Measurements from ENCODE around the gene TRAT1. TPM values are rescaled to one million over a fixed set of nuclear protein-coding genes. Genes with fewer than 3 reads are reported as not detected.

TRAT1 gene
- total RNA-seq, 1 donor from 2014 or later = 1.1 TPM

DNA sequence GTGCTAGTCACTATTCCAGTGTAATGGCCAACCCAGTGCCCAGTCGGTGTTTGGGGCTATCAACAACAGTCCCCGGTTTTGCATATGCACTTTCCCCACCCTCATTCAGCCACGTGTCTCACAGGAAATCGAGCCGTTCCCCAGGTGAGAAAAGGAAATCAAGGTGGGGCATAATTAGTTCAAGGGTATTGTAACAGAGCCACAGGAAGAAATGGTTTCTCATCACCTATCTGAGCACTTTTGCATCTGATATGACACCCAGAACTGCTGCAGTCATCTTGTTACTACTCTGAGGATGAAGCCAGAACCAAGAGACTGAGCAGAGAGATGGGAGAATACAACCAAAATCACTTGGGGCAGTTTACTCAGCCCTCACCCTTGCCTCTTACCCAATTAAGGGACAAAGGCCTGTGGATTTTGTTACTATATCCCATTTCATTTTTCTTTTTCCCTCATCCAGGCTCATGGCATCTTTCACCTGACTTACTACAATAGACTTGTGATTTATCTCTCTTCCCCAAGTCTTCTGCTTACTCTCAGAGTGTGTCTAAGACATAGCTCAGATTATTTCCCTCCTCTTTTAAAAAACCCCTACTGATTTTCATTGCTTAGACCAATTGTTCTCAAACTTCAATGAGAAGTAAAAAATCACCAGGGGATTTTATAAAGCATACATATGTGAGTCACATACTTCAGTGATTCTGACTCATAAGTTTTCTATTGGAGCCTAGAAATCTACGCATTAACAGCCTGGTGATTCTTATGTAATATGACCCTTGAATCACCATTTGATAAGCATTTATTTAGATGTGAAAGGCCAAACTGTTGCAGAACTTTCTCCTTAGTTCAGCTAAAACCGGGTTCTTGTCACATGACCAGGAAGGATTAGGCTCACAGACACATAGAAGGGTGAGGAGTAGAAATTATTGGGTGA, 40.5 kb downstream of the TRAT1 start:
- H3K9me3 ChIP-seq = no peaks in the 10 kb centered on the region
- H3K36me3 ChIP-seq = no peaks in the 10 kb centered on the region
- DNase-seq = no peak
- H3K27me3 ChIP-seq = no peaks in the 10 kb centered on the region
- TF ChIP-seq, protein P1, sequence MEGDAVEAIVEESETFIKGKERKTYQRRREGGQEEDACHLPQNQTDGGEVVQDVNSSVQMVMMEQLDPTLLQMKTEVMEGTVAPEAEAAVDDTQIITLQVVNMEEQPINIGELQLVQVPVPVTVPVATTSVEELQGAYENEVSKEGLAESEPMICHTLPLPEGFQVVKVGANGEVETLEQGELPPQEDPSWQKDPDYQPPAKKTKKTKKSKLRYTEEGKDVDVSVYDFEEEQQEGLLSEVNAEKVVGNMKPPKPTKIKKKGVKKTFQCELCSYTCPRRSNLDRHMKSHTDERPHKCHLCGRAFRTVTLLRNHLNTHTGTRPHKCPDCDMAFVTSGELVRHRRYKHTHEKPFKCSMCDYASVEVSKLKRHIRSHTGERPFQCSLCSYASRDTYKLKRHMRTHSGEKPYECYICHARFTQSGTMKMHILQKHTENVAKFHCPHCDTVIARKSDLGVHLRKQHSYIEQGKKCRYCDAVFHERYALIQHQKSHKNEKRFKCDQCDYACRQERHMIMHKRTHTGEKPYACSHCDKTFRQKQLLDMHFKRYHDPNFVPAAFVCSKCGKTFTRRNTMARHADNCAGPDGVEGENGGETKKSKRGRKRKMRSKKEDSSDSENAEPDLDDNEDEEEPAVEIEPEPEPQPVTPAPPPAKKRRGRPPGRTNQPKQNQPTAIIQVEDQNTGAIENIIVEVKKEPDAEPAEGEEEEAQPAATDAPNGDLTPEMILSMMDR (IDR thresholded peaks at IDR 0.05) = no peak
- no peak overlapping the region for H3K27ac ChIP-seq
- intact Hi-C loops (cut with DNase I) = no loop called here
- ATAC-seq = no peak
- no peak overlapping the region for H3K4me3 ChIP-seq
- H3K4me1 ChIP-seq = no peaks in the 10 kb centered on the region

DNA sequence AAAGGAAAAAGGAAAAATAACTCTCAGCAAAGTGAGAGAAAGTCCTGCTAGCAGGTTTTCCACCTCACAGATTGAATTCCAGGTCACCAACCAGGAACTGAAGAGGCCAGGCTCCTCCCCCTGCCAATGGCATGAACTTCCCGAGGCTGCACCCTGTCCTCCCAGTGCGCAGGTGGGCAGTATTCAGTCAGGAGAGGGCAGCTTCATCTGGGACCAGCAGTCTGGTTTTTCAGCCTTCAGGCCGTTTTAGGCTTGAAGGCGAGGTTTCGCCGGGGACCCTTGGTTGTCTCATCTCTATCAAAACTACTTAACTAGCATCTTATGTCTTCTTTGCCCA, 41.2 kb downstream of the TRAT1 start:
- TF ChIP-seq, protein P1 (IDR thresholded peaks at IDR 0.05) = no peak
- H3K9me3 ChIP-seq = no peaks in the 10 kb centered on the region
- no peak for ATAC-seq
- no peak overlapping the region for H3K4me3 ChIP-seq
- intact Hi-C loops (cut with DNase I) = no loop called here
- no peaks in the 10 kb centered on the region for H3K27me3 ChIP-seq
- H3K4me1 ChIP-seq = no peaks in the 10 kb centered on the region
- no peak overlapping the region for H3K27ac ChIP-seq
- no peaks in the 10 kb centered on the region for H3K36me3 ChIP-seq
- no peak for DNase-seq

DNA sequence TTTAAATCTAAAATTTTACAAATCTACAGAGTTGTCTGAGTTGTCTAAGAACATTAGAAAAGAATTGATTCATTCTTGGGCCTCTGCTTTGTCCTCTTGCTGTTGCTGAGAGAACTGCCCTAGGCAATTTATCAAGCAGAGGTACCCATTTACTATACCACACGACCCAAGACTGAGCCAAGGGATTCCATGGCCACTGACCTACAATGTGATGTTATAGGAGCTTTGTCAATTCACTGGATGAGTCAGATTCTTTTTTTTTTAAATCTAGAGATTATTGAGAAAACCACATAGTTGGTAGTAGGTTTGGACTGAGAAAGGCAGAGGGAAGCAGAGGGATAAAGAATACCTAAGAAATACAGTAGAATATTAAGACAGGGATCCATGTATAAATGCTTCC, 55.3 kb downstream of the TRAT1 start:
- TF ChIP-seq, protein P1 (IDR thresholded peaks at IDR 0.05) = no peak
- H3K36me3 ChIP-seq = no peaks in the 10 kb centered on the region
- DNase-seq (no peak), ATAC-seq (no peak)
- no peak overlapping the region for H3K27ac ChIP-seq
- no peak overlapping the region for H3K4me3 ChIP-seq
- no peaks in the 10 kb centered on the region for H3K4me1 ChIP-seq
- H3K9me3 ChIP-seq = no peaks in the 10 kb centered on the region
- no peaks in the 10 kb centered on the region for H3K27me3 ChIP-seq
- intact Hi-C loops (cut with DNase I) = no loop called here

GRCh38 chr3:108879915-108880314, 57.3 kb downstream of the TRAT1 start:
- TF ChIP-seq, protein P1 (IDR thresholded peaks at IDR 0.05) = no peak
- Histone ChIP-seq H3K9me3 (no peaks in the 10 kb centered on the region), H3K27me3 (no peaks in the 10 kb centered on the region), H3K36me3 (no peaks in the 10 kb centered on the region), H3K4me1 (no peaks in the 10 kb centered on the region), H3K4me3 (no peak overlapping the region), H3K27ac (no peak overlapping the region)
- ATAC-seq (no peak), DNase-seq (no peak)
- intact Hi-C loops (cut with DNase I) = no loop called here

GRCh38 chr3:108882762-108883161, 60.2 kb downstream of the TRAT1 start:
- no peak for ATAC-seq
- Histone ChIP-seq H3K27ac (no peak overlapping the region), H3K4me3 (no peak overlapping the region), H3K36me3 (no peaks in the 10 kb centered on the region), H3K9me3 (no peaks in the 10 kb centered on the region), H3K27me3 (no peaks in the 10 kb centered on the region), H3K4me1 (no peaks in the 10 kb centered on the region)
- TF ChIP-seq, protein P1 (IDR thresholded peaks at IDR 0.05) = no peak
- intact Hi-C loops (cut with DNase I) = no loop called here
- no peak for DNase-seq

All from upper lobe of right lung (tissue), 1 donor.